SK-N-MC (cell line): Measurements from ENCODE around the gene MYO10.
"Not testable (repeated sequence)": the region's sequence is repeated elsewhere in the genome, so short reads cannot be mapped to it uniquely, and the experiment has no call there.

ENCODE experiments used
- DNase-seq: peaks from one replicate; pipeline ENCODE4 v3.0.0-alpha.2; 2011; ENCODE audit warnings: low read depth, low spot score
- H3K27ac ChIP-seq: fragments of 200-600 bp; sonication (generic); 2 replicates; pipeline ENCODE4 v1.5.1; 2016; ENCODE audit warnings: mixed run types
- H3K36me3 ChIP-seq: fragments of 200-600 bp; sonication (generic); 2 replicates; pipeline ENCODE4 v1.6.1; 2017; ENCODE audit warnings: antibody characterized with exemption, low read length, mixed read lengths; ENCODE audit not compliant: insufficient read depth
- H3K4me3 ChIP-seq: fragments of 200-600 bp; sonication (generic); 2 replicates; pipeline ENCODE4 v1.5.1; 2016
- H3K9ac ChIP-seq: fragments of 200-600 bp; sonication (generic); 2 replicates; pipeline ENCODE4 v1.8.0; 2017; ENCODE audit warnings: mixed run types, mixed read lengths; ENCODE audit not compliant: insufficient read length
- H3K9me3 ChIP-seq: fragments of 200-600 bp; sonication (generic); 2 replicates; pipeline ENCODE4 v1.6.1; 2017; ENCODE audit warnings: low read depth, mild to moderate bottlenecking, antibody characterized with exemption, low read length, moderate library complexity, mixed read lengths
- EZH2 ChIP-seq: fragments of 200-600 bp; sonication (generic); IDR thresholded peaks from one replicate; pipeline ENCODE4 v1.6.1; 2017; ENCODE audit warnings: antibody characterized with exemption
- FOXP2 ChIP-seq: optimal IDR thresholded peaks from 2 replicates; pipeline ENCODE3; 2011; ENCODE audit warnings: mild to moderate bottlenecking, moderate library complexity; ENCODE audit not compliant: insufficient read depth; ENCODE audit errors: extremely low read length, control extremely low read depth
- POLR2AphosphoS5 ChIP-seq: IDR thresholded peaks from 2 replicates; pipeline ENCODE4 v1.6.1; 2012; ENCODE audit warnings: mild to moderate bottlenecking, low read depth, low read length, borderline replicate concordance

Gene MYO10

DNA sequence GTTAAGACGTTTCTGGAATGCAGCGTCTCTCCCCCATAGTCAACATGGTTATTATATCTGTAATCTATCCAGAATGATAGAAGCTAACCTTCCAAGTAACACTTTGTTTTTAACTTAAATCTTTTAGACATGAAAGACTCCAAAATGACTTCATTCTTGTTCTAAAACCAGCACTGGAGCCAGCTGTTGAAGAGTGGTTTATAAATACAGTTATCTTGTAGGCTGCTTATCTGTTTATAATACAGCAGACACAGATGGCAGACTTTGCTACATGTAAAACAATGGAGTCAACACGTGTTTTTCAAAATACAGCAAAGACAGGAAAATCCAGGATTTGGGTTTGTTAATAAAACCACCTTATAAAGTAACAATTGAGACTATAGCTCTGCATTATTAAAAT, 270.5 kb downstream of the MYO10 start:
- TF ChIP-seq EZH2, result no peak
- TF ChIP-seq FOXP2, result no peak
- no peak for TF ChIP-seq POLR2AphosphoS5
- peaks cover 74% of the 10 kb centered on the region for H3K36me3 ChIP-seq
- DNase-seq, result no peak
- H3K27ac ChIP-seq, result 0 out of 2 replicates have a peak overlapping the region, but pooled peaks have one; percentile 14
- H3K4me3 ChIP-seq, result no peak overlapping the region
- H3K9me3 ChIP-seq, result no peaks in the 10 kb centered on the region
- H3K9ac ChIP-seq, result no peak overlapping the region

DNA sequence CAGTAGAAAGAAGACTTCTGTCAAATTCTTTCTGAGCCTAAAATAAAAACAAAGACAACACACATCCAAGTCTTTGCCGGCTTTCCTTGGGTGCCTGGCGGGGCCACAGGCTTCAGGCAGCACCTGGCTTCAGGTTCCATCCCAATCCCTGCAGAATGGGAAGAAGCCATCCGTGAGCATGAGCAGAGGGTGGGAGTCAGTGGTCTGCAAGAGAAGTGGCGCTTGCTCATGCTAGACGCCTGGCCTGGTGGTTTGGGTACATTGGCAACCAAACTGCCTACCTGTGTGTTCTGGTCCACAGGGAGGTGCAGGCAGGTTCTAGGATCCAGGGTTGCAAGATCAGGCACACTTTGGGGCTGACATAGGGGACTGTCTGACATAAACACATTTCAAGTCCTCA, 271.7 kb downstream of the MYO10 start:
- no peak for TF ChIP-seq EZH2
- Histone ChIP-seq H3K9me3 (no peaks in the 10 kb centered on the region), H3K36me3 (peaks cover 61% of the 10 kb centered on the region), H3K9ac (no peak overlapping the region), H3K27ac (no peak overlapping the region), H3K4me3 (no peak overlapping the region)
- DNase-seq, result no peak

DNA sequence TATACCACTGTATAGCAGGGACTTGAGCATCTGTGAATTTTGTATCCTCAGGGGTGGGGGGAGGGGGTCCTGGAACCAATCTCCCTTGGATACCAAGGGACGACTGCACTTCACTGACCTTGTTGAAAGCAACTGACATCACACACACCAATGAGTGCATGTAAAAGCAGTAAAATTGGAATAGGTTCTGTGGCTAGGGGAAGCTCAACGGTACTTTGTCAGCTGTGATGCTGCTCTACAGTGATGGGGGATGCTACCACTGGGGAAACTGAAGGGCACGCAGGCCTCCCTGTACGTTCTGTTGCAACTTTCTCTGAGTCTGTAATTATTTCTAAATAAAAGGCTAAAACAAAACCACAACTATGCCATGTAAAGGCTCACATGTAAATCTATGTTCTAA, 272.2 kb downstream of the MYO10 start:
- Histone ChIP-seq H3K9me3 (no peaks in the 10 kb centered on the region), H3K9ac (no peak overlapping the region), H3K27ac (no peak overlapping the region), H3K36me3 (peaks cover 56% of the 10 kb centered on the region), H3K4me3 (no peak overlapping the region)
- TF ChIP-seq EZH2 (no peak), POLR2AphosphoS5 (0 out of 2 replicates have a peak, but pooled peaks have one; percentile 1), FOXP2 (no peak)
- DNase-seq, result no peak

DNA sequence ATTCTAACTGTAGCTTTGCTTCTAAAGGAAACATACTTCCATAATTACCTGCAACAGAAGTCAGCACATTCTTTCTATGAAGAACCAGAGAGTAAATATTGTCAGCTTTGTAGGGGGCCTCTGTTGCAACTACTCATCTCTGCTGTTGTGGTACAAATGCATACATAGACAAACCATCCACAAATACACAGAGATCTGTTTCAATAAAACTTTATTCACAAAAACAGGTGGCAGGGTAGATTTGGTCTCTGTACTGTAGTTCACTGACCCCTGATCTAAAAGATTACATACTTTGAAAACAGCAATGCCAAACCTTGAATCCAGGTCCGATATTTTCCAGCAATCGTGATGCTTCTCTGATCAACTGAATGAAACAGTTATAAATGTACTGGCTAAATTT, 274.4 kb downstream of the MYO10 start:
- Histone ChIP-seq H3K9me3 (no peaks in the 10 kb centered on the region), H3K9ac (no peak overlapping the region), H3K4me3 (no peak overlapping the region), H3K36me3 (peaks cover 35% of the 10 kb centered on the region), H3K27ac (peak overlapping the region; percentile 42; the same call in 1 of the 2 replicates)
- no peak for TF ChIP-seq POLR2AphosphoS5
- no peak for TF ChIP-seq EZH2
- no peak for TF ChIP-seq FOXP2
- no peak for DNase-seq

DNA sequence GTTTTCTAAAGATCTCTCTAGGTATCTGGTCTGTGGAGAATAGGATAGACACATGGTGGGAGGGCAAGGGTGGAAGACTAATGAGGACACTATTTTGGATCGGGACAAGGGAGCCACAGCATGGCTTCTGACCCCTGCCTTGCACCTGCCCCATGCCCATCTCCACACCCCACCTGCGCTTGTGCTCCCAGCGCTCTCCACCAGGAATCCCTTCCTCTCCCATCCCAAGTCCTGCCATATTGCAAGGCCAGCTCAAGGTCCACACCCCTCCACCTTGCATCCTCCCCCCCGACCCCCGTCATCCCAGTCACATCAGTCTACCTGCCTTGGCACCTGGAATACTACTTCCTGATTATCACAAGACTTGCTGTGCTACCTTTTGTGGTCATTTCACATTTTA, 275.1 kb downstream of the MYO10 start:
- H3K9ac ChIP-seq, result no peak overlapping the region
- no peak for DNase-seq
- TF ChIP-seq POLR2AphosphoS5 (no peak), EZH2 (no peak), FOXP2 (no peak)
- no peak overlapping the region for H3K4me3 ChIP-seq
- H3K27ac ChIP-seq, result no peak overlapping the region
- peaks cover 27% of the 10 kb centered on the region for H3K36me3 ChIP-seq
- no peaks in the 10 kb centered on the region for H3K9me3 ChIP-seq

DNA sequence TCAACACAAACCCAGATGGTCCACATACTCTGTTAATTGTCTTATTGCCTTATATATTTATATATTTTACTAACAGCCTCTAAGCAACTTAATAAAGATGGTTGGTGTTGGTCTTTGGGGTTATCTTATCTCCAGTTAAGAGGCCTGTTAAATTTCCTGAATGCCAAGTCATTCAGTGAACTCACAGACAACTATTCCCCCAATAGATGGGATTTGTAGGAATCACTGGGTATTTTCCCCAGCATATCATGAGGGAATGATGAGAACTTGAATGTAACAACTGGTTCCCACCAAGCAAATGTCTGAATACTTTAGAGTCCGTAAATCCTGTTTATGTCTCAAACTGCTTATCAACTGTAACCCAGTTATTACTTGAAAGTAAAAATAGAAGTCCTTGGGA, 276.6 kb downstream of the MYO10 start:
- Histone ChIP-seq H3K36me3 (peaks cover 13% of the 10 kb centered on the region), H3K9ac (no peak overlapping the region), H3K27ac (peak overlapping the region; percentile 70), H3K4me3 (no peak overlapping the region), H3K9me3 (no peaks in the 10 kb centered on the region)
- DNase-seq, result no peak
- no peak for TF ChIP-seq EZH2
- no peak for TF ChIP-seq FOXP2
- TF ChIP-seq POLR2AphosphoS5, result no peak

DNA sequence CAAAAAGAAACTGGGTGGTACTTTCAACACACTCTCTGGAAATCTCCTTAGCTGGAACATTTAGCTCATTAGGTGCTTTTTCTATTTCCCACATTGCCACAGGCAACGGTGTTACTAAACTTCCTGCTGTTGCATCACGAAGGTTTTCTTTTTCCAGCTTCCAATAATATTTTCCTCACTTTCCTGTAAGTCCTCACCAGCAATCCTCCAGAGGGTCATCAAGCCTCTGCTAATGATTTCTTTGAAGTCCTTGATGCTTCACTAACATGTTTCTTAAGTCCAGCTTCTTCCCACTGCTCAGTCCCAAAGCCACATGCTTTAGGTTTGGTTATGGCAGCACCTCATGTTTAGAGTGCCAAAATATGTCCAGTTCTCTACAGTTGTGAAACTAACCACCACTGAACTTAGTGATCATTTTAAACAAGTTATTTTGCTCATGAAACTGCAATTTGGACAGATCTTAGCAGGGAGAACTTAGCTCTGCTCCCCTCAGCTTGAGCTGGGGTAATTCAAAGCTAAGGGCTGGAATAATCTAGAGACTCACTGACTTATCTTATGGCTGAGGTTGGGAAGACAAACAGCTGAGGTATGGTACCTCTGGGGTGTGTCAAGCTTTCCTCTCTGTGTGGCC, 279.4 kb downstream of the MYO10 start:
- no peak for TF ChIP-seq EZH2
- peak; percentile 53 for DNase-seq

DNA sequence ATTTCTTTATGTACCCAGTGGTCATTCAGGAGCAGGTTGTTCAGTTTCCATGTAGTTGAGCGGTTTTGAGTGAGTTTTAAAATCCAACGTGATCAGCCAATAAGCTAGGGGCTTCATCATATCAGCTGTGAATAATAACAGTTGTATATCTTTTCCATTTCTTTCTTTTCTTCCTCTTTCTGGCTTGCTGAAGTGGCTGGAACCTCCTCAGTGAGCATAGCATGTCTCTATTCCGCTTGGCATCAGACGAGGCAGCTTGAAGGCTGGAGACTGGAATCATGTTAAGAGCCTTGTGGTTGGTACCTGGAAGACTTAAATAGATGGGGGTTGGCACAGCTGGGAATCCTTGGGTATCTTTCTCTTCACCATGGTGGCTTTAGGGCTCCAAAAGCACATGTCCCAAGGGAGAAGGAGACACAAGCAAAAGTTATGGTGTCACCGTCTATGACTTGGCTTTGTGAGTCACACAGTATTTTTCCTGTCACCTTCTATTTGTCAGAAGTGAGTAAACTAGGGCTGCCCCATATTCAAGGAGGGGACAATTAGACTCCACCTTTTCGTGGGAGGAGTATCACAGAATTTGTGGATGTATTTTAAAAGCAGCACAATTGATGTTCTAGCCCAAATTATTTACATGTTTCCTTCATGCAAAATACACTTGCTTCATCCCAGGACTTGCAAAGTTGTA, 281.3 kb downstream of the MYO10 start:
- TF ChIP-seq EZH2, result no peak
- H3K9ac ChIP-seq, result no peak overlapping the region
- no peaks in the 10 kb centered on the region for H3K9me3 ChIP-seq

More for the DNA sequence above, 279.4 kb downstream of the MYO10 start:
- peak overlapping the region; percentile 20; the same call in 1 of the 2 replicates for H3K27ac ChIP-seq
- no peaks in the 10 kb centered on the region for H3K9me3 ChIP-seq
- H3K36me3 ChIP-seq, result no peaks in the 10 kb centered on the region
- no peak overlapping the region for H3K9ac ChIP-seq
- no peak overlapping the region for H3K4me3 ChIP-seq

DNA sequence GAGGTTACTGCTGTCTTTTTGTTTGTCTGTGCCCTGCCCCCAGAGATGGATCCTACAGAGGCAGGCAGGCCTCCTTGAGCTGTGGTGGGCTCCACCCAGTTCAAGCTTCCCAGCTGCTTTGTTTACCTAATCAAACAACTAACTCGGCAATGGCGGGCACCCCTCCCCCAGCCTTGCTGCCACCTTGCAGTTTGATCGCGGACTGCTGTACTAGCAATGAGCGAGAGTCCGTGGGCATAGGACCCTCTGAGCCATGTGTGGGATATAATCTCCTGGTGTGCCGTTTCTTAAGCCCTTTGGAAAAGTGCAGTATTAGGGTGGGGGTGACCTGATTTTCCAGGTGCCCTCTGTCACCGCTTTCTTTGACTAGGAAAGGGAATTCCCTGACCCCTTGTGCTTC, 287.3 kb downstream of the MYO10 start:
- DNase-seq, H3K27ac ChIP-seq, H3K36me3 ChIP-seq, H3K9me3 ChIP-seq, H3K9ac ChIP-seq, H3K4me3 ChIP-seq: not testable (repeated sequence)

More for the DNA sequence above, 281.3 kb downstream of the MYO10 start:
- Histone ChIP-seq H3K27ac (no peak overlapping the region), H3K36me3 (no peaks in the 10 kb centered on the region), H3K4me3 (no peak overlapping the region)
- no peak for DNase-seq
